Fibroblast of peridontal ligament (primary cell): ENCODE measurements around the gene CKLF.

Experiments
- DNase-seq: peaks from one replicate; pipeline ENCODE4 v3.0.0-alpha.2; 2010; ENCODE audit errors: extremely low read depth

CKLF gene

DNA sequence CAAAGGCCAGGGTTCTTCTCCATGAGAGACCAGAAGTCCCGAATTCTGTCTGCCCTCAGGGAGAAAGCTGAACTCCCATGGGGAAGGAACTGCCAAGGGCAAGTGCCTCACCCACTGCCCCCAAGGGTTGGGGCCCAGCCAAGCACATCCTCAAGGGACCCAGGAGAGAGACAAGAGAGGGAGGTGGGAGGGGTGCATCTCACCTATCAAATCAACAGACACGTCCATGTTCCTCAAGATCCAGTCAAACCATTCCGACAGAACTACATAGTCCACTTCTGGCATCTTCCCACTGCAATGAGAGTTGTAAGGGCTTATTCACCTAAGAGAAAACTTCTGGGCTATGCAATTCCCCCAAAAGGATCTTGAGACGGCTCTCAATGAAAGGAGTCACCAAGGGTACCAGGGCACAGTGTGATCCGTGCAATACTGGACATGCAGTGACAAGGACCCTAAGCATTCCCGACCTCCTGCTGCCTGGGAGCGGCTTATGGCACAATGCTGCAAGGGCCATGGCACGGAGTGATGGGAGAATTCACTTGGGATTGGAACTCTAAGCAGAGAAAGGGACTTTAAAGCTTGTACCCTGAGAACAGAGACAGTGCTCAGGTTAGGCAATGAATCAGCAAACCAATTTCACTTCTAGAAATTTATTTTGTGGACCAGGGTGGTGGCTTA is 34.7 kb upstream of the CKLF start:
- no peak for DNase-seq

DNA sequence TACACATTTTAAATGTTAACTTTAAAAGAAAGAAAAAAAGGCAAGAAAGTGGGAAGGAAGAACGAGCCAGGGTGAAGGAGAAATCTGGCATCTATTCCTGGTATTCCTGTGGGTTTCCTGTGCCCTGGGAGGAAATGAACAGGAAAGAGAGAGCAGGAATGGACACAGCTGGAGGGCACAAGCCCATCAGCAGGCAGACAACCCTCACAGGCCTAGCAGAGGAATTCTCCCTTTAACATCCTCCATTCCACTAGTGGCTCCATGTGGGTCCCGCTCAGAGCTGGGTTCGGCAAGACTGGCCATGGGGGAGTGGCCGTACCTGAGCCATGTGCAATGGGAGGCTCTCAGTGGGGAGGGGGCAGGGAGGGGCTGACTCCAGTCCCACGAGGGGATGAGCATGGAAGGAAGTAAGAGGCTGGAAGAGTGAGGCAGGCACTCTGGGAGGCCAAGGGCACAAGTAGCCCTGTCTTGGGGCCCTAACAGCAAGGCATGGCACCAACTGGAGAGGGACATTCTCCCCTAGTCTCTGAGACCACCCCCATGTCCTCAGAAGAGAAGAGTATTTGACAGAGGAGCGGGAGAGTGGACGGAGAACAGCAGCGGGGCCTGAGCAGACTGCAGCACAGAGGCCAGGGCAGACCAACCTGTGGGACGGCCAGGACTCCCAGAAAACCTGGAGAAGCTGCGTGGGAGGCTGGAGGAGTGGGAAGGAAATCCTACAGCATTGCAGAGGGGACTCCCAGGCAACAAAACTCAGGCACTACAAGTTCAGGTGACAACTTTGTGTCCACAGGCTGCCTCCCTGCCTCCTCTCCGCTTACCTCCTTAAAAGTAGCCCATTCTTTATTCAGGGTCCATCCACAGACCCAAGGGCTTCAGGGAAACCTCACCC is 32.6 kb upstream of the CKLF start:
- DNase-seq, result no peak

DNA sequence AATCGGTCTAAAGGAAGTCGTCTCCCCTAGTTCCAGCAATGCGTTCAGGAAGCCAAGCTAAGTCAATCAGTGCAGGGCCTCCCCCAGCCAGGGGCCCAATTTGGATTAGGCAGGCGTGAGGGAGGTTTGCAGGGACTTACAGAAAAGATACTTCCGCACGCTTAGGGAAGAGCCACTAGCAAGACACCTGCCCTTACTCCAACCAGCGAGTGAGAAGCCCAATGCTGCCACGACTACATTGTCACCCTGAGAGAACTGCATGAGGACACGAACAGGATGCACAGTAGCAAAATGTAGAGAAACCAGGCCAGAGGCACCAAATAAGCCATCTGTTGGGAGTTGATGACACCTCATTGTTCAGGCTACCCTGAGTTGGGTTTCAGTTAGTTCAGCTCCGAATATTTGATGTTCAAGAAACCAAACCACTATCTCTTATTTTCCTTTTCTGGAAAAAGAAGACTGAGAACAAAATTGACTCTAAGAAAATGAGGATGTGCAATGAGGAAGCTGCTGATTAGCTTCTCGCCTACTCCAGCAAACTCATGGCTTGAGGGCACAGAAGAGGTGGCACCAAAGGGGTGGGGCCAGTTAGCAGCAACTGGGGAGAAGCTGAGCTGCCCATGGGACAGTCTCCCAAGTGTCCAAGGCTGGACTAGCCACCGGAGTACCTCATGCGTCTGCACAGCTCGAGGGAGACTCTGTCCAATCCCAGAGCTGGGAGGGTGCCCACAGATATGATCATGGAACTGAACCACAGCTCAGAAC is 31.8 kb upstream of the CKLF start:
- no peak for DNase-seq

DNA sequence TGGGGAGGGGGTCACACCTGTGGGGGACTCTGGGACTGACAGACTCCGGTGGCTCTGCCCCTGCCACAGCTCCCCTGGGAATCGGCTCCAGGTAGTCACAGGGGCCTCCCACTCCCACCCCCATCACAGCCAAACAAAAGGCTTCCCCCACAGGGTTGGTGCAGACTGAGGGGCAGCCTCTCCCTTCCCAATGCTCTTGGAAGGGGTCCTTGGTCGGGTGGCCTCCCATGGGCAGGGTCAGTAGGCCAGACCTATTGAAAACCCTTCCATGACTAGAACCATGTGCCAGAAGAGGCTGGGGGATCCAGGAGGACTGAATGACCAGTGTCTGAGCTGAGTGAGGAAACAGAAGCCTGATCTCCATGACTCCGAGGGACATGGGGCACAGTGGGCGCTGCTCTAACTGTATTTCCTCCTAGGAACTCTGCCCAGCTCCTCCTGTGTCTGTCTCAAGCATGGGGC is 31.1 kb upstream of the CKLF start:
- no peak for DNase-seq

DNA sequence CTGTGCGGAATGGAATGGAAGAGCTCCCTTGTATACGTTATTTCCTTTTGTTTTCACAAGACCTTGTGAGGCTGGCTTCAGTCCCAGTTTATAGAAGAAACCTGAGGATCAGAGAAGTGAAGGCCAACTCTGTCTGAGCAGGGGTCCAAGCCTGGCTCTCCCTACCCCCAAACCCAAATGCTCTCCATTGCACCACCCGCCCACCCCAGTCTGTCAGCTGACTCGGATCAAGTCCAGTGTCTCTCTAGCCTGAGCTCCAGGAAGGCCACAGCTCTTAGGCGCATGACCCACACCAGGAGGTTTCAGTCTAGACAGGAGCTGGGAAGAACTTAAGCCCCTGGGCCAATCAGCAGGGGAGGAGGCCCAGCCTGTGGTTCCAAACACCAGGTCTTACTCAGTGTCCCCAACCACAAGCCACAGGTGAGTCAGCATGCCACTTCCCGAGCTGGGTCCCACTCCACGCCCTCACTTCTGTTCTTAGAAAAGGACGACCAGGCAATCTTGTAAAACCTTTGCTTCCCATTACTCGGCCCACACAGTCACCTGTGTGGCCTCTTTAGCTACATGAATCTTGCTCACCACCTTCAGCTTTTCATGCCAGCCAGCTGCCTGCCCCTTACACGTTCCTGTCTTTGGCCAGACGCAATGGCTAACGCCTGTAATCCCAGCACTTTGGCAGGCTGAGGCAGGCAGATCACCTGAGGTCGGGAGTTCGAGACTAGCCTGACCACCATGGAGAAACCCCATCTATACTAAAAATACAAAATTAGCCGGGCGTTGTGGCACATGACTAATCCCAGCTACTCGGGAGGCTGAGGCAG is 30.2 kb upstream of the CKLF start:
- DNase-seq, result peak; percentile 44

DNA sequence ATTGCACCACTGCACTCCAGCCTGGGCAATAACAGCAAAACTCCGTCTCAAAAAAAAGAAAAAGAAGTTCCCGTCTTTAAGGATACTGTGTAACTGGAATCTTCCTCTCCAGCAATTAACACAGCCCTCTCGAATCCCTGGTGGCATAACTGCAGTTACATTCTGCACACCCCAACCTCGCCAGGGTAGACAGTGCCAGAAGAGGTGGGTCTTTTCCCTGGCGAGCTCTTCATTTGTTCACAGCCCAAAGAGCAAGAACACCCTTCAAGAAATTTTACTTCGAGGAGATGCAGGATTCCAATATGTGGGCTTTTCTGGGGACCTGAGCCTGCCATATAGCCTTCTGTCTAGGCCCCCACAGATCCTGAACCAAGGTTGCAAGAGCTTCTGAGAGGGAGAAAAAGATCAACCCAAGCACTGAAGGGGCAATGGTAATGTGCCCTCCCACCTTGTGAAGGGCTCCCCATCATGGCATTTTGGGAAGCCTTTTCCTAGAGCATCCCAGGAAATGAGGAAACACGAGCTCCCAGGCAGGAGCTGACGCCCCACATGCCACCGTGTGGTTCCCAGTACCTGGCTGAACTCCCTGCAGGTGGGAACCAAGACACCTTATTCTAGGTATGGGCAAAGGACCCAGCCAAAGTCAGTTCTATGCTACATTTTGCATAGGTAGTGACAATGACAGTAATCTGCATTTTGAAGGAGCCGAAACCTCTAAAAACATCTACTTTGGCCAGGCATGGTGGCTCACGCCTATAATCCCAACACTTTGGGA is 29.4 kb upstream of the CKLF start:
- DNase-seq, result no peak

DNA sequence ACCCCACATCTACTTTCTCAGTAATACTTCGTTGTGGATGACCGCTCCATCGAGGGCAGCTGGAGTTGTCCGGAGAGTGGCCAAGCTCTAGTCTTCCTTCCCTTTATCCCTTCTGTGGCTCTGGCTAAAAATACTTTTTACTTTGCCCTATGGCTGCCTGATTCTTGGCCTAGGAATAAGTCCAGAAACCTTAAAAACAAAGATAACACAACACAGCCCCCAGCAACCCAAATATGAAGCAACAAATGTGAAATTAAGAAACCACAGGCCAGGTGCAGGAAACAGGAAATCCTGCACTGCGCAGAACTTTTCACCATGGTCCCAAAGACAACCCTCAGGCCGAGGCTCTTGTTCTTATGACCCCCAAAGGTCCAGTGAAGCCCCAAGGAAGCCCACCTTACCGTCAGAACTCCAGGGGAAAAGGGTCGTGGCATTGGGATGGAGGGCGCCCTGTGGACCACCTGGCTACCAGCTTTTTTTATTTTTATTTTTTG is 28.5 kb upstream of the CKLF start:
- no peak for DNase-seq

DNA sequence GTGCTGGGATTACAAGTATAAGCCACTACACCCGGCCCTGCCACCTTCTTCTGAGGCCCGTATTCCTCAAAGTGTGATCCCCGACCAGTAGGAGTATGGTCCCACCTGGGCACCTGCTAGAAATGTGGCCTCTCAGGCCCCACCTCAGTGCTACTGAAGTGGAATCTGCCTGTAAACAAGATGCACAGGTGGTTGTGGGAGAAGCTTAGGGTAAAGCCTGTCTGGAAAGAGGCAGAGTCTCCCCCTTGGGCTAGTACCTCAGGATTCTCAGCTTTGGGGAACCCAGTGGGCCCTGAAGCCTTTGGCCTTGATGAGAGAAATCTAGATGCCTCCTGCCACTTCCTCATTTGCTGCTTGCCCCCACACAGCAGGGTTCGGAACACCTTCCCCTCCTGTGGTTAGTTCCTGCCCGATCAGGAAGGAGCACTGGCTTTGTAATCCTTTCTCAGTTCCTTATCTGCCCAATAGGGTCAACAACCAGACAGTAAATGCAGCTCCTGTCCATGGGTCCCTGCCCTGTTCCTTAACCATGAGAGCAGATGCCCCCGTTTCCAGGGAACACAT is 27.7 kb upstream of the CKLF start:
- no peak for DNase-seq

DNA sequence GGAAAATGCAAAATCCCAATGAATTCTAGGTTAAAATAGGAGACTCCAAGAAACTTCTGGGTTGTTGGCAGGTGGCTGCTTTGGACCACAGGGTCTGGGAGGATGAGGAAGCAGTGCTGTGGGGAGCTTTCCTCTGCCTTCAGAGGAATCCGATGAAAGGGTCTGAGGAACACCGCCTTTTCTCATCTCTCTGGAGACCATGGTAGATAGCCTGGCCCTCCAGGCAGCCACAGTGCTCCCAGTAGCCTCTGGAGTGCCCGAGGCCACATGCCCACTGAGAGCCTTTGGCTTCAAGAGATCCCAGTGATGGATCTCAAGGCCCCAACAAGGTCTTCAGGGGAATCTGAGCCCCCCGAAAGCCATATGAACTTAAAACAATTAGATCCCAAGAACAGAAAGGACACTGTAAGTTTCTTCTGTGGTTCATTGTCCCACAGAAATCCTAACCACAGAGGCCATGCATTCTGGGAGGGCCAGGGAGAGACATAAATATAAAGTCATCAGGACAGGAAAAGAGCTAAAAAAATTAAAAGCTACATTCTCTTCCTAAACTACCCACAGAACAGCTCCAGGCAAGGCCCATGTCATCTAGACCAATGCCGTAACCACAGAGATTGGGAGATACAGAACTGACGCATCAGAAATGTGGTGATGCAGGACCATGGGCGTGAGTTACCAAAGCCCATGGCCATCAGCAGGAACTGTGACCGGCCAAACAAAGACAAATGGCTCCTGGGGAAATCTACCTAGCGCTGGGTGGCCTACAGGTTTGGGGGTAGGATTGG is 26.8 kb upstream of the CKLF start:
- peak; percentile 74 for DNase-seq

DNA sequence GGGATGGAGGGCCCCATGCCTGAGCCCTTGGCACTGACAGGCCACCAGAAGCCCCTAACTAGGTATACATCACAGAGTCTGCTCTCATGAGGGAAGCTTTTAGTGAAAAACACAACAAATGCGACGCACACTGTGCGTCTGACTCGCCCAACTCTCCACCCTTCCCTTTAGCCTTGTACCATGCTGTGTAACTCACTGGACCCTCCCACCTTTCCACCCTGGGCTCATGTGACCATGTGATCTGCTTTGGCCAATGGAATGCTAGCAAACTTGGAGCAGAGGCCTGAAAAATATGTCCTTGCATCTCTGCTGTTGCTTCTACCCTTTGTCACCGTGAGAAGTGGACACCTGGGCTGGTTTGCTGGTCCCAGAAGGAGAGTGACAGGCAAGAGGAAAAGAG is 24.1 kb upstream of the CKLF start:
- DNase-seq, result no peak

DNA sequence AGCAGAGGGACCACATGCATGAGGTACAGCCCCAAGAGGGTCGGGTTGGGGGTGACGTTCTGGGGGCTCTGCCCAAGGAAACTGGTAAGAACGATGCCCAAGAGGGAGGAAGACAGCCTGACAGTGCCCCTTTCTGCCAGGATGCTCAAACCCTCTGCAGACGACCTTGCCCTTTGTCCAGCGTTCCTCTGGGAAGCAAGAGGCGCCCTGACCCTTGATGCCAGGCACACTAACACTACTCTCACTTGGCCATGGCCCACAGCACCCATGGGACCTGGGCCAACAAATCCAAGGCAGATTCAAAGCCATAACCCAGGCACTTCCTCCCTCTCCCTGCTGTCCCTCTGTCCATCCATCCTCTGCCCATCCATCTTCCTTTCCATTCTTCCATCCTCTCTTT is 22.9 kb upstream of the CKLF start:
- DNase-seq, result no peak

DNA sequence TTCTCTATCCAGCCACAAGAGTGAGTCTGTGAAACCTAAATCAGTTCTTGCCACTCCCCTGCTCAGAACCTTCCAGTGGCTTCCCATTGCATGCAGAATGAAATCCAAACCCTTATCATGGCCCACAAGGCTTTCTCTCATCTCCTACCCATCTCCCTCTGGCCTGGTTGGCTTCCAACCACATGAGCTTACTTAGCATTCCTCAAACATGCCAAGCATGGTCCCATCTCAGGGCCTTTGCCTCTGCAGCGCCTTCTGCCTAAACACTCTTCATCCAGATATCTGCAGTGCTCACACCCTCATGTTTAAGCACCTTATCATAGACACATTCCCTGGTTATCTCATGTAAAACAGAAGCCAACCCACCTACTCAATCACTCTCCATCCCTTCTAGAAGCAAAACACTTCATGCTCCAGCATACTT is 18.0 kb upstream of the CKLF start:
- peak; percentile 11 for DNase-seq

DNA sequence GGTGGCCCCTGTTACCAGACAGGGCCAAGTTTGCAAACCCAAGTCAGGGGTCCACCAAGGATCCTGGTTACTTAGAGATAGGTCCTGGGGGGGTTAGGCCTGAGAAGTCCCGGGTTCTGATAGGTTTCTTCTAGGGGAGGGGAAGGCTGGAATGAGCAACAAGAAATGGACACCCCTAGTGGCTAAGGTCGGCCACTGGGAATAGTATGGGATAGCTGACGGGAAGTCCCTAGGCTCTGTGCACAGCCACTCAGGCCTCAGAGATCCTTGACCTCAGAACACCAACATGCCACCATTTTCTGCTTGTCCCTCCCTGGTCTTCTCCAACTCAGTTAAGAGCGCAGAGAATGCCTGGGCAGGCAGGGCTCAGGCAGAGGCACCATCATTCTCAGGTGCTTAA is 15.9 kb upstream of the CKLF start:
- DNase-seq, result no peak

DNA sequence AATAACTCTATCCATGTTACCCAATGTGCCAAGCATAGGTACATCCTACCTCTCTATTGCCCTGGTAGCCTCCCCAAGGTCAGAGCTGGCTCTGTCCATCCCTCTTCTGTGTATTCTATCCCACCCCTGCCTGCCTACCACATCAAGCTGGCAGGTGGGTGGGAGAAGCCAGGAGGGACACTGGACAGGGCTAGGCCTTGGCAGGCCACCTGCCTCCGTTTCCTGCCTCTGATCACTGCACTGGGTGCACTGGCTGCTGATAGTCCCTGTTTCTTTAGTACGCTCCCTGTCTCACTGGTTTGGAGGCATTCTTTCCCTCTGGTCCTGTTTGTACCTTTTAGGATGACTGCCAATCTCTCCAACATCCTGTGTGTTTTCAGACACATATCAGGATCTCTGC is 15.1 kb upstream of the CKLF start:
- DNase-seq, result no peak

DNA sequence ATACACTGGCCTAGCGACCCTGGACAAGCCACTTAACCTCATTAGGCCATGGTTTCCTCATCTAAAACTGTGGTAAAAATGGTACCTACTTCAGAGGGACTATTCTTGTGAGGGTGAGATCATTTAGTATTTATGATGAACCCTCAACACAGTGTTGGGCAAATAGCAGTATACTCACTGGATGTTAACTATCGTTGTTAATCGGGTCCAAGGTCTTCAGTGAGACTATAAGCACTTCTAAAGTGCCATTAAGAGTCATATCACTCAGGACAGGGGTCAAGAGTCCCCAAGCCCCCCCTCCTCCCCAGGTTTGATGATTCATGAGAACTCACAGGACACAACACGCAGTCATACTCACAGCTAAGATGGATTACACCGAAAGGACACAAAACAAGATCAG is 13.5 kb upstream of the CKLF start:
- DNase-seq, result no peak

DNA sequence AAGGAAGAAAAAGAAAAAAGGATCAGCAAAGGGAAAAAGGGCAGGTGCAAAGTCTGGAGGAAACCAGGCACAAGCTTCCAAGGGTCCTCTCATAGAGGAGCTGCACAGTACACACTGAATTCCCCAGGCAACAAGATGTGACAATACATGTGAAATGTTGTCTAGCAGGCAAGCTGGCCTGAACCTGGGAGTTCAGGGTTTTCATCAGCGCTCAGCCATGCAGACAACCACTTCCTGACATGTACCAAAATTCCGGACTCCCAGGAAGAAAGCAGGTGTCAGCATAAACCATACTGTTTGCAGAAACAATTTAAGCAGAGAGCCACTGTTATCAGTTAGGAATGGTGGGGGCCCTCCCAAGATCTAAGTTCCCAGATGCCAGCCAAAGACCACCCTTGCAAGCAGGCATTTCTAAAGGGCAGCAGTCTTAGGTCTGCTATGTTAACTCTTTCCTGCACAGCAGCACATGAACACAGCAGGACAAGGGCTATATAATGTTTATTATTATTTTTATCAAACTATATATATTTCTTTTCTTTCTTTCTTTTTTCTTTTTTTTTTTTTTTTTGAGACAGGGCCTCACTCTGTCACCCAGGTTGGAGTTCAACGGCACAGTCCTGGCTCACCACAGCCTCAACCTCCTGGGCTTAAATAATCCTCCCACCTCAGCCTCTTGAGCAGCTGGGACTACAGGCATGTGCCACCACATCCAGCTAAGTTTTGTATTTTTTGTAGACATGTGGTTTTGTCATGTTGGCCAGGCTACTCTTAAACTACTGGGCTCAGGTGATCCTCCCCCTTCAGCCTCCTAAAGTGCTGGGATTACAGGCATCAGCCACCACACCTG is 12.5 kb upstream of the CKLF start:
- DNase-seq, result no peak

DNA sequence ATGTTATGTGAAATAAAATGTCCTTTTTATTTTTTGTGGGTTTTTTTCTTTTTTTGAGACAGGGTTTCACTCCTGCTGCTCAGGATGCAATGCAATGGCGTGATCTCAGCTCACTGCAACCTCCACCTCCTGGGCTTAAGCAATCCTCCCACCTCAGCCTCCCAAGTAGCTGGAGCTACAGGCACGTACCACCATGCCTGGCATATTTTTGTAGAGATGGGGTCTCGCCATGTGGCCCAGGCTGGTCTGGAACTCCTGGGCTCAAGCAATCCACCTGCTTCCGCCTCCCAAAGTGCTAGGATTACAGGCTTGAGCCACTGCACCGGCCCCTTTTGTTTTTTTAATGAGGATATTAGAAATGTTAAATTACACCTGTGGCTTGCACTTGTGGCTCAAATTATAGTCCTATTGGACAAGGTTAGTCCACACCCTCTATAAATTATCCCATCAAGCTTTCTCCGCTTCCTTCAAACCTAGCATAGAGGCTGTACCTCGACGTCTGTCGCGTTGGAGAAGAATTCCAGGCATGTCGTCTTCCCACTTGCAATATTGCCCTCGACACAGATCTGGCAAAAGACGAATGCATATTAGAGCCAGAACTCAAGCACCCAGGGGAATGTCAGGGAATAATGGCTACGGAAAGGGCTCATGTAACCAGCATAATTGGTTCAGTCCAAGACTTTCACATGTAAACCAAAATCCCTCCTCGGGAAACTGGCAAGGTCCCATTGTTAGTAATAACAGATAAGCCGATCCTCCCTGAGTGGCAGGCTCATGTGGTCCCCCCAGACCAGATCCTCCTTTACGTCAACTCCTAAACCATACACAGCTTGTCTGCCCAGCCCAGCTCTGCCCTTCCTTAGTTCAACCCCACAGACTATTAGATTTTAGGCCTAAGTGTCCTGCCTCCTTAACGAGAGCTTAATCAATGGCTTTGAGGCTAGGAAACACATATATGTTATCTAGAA is 10.7 kb upstream of the CKLF start:
- DNase-seq, result no peak
